Activated T-helper 1 cell treated with anti-CD3 and anti-CD28 coated beads, Interleukin-12 subunit alpha, Interleukin-12 subunit beta, Interleukin-2, Interleukin-4 antibody, amounts not matched to agents 30 ng/mL and 10 ng/mL and 1 ng/mL, durations not matched to agents 14 hours and 24 hours and 36 hours (primary cell): ENCODE data around the gene RPL13. TPM values are rescaled to one million over a fixed set of nuclear protein-coding genes. Genes with fewer than 3 reads are reported as not detected.

Experiments
- DNase-seq: peaks from one replicate; pipeline ENCODE4 v3.0.0; 2021; ENCODE audit warnings: low spot score
- H3K27ac Mint-ChIP-seq: one replicate; pipeline ENCODE4 v1.8.0; 2021; ENCODE audit warnings: mild to moderate bottlenecking, mixed read lengths
- H3K27me3 Mint-ChIP-seq: one replicate; pipeline ENCODE4 v1.8.0; 2022; ENCODE audit warnings: mild to moderate bottlenecking, moderate library complexity, mixed read lengths; ENCODE audit not compliant: insufficient read depth
- H3K36me3 Mint-ChIP-seq: one replicate; pipeline ENCODE4 v1.8.0; 2021; ENCODE audit warnings: low read depth, mixed read lengths
- H3K4me1 Mint-ChIP-seq: one replicate; pipeline ENCODE4 v1.8.0; 2021; ENCODE audit warnings: low read depth, mixed read lengths
- H3K4me3 Mint-ChIP-seq: one replicate; pipeline ENCODE4 v1.8.0; 2021; ENCODE audit warnings: mild to moderate bottlenecking, moderate library complexity, mixed read lengths
- H3K9me3 Mint-ChIP-seq: one replicate; pipeline ENCODE4 v1.8.0; 2021; ENCODE audit warnings: mixed read lengths
- intact Hi-C: fragments of 100-400 bp; cut with micrococcal nuclease; formaldehyde crosslinking; loops from one replicate; pipeline ENCODE4 v1.15.1; 2024
- total RNA-seq: library from RNA; stranded (reverse); gene quantifications from 2 replicates; pipeline ENCODE4 v1.2.3, GENCODE V29; 2022

RPL13 gene
- total RNA-seq, 1 donor from 2014 or later: 2,133 TPM

DNA sequence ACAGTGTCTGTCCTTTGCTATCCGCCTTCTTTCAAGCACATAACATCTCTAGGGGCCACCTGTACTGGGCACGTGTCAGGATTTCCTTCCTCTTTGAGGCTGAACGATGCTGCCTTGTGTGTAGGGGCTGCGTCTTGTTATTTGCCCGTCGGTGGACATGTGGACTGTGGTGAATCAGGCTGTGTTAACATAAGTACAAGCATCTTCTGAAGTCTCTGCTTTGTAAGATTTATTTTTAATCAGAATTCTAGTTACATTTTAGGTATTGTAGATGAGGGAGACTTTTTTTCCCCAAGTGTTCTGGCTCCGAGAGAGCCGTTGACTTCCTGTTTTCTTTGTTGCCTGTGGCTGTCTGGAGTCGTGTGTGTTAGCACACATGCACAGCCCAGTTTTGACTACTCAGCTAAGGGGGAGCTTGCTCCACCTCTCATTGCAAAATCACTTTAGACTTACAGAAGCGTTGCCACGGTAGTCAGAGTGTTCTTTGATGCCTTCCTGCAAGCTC lies 26.2 kb upstream of the RPL13 start:
- H3K27me3 Mint-ChIP-seq: no peaks in the 10 kb centered on the region
- H3K4me1 Mint-ChIP-seq: peaks cover 20% of the 10 kb centered on the region
- H3K27ac Mint-ChIP-seq: peak overlapping the region; percentile 77
- DNase-seq: peak; percentile 25
- intact Hi-C loops: no loop called here
- no peaks in the 10 kb centered on the region for H3K9me3 Mint-ChIP-seq
- H3K36me3 Mint-ChIP-seq: peaks cover 35% of the 10 kb centered on the region
- H3K4me3 Mint-ChIP-seq: no peak overlapping the region

DNA sequence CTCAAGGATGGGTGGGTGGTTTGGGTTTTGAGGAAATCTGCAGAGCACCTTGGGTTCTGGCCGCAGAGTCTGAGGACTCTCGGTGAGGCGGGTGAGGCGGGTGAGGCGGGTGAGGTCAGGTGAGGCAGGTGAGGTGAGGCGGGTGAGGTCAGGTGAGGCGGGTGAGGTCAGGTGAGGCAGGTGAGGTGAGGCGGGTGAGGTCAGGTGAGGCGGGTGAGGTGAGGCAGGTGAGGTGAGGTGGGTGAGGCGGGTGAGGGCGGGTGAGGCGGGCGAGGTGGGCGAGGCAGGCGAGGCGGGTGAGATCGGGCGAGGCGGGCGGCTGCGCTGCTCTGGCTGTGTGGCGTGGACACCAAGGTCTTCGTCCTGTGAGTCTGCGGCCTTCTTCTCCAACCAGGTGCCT lies 24.1 kb upstream of the RPL13 start:
- Mint-ChIP-seq H3K36me3 (peaks cover 33% of the 10 kb centered on the region), H3K4me3 (no peak overlapping the region), H3K9me3 (no peaks in the 10 kb centered on the region), H3K27ac (no peak overlapping the region), H3K27me3 (no peaks in the 10 kb centered on the region), H3K4me1 (peaks cover 20% of the 10 kb centered on the region)
- intact Hi-C loops: no loop called here
- DNase-seq: no peak

DNA sequence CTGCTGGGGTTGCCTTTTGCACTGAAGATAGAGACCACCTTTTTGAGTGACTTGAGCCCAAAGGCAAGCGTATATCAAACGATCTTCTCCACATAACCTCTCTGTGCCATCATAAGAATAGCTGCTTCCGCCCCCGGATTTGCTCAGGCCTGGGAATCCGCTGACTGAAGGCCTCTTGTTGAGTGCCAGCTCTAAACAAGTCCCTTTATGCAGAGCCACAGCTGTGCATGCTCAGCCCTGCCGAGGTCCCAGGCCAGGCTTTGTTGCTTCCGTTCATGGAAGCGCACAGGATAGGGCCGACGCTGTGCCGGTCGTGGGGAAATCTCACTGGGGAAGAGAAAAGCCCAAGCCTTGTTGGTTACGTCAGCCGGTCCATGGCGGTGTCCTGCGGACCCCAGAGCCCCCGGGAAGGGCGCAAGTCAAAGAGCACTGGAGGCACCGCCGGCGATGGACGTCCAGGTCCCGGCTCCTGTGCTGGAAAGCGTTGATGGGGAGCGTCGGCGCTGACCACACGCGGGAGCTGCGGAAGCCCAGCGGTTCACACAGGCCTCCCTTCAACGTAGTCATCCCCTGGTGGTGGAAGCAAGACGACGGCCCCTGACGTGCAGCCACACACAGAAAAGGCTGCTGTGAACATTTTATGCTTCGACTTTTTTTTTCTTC lies 23.5 kb upstream of the RPL13 start:
- Mint-ChIP-seq H3K4me3 (no peak overlapping the region), H3K27ac (no peak overlapping the region), H3K27me3 (no peaks in the 10 kb centered on the region), H3K36me3 (peaks cover 29% of the 10 kb centered on the region), H3K9me3 (no peaks in the 10 kb centered on the region), H3K4me1 (peaks cover 20% of the 10 kb centered on the region)
- intact Hi-C loops: no loop called here
- no peak for DNase-seq

DNA sequence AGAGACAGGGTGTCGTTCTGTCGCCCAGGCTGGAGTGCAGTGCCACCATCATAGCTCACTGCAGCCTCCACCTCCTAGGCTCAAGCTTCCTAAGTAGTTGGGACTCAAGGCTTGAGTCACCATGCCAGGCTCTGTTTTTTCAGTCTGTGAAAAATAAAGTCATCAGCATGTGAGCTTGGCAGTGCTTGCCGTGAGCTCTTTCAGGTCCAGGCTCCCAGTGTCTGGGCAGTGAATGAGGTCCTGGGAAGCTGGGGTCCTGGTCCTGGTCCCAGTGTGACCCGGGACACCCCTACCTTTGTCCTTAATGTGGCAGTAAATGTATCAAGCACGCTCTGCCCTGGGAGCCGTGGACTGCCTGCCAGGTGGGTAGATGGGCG lies 22.9 kb upstream of the RPL13 start:
- intact Hi-C loops: no loop called here

DNA sequence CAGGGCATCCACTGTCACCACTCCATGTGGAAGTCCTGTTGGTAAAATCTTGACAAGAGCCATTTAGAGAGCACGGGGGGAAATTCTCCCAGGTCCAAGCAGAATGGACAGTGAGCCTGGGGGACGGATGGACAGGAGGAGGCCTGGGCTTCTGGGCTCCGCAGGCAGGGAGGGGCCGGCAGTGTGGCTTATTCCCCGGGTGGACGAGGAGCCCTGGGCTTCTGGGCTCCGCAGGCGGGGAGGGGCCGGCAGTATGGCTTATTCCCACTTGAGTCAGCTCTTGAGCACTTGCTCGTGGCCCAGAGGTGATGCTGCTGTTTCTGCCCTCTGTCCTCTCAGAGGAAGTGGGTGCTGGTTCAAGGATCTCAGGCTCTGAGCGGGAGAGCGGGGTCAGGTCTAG lies 22.2 kb upstream of the RPL13 start:
- Mint-ChIP-seq H3K36me3 (peaks cover 24% of the 10 kb centered on the region), H3K27ac (no peak overlapping the region), H3K9me3 (no peaks in the 10 kb centered on the region), H3K27me3 (no peaks in the 10 kb centered on the region), H3K4me3 (no peak overlapping the region), H3K4me1 (peaks cover 20% of the 10 kb centered on the region)
- no peak for DNase-seq
- intact Hi-C loops: no loop called here

More for the DNA sequence above, 22.9 kb upstream of the RPL13 start:
- H3K4me1 Mint-ChIP-seq: peaks cover 20% of the 10 kb centered on the region
- H3K36me3 Mint-ChIP-seq: peaks cover 28% of the 10 kb centered on the region
- no peak for DNase-seq
- no peaks in the 10 kb centered on the region for H3K9me3 Mint-ChIP-seq
- H3K27ac Mint-ChIP-seq: no peak overlapping the region
- H3K27me3 Mint-ChIP-seq: no peaks in the 10 kb centered on the region
- H3K4me3 Mint-ChIP-seq: no peak overlapping the region

DNA sequence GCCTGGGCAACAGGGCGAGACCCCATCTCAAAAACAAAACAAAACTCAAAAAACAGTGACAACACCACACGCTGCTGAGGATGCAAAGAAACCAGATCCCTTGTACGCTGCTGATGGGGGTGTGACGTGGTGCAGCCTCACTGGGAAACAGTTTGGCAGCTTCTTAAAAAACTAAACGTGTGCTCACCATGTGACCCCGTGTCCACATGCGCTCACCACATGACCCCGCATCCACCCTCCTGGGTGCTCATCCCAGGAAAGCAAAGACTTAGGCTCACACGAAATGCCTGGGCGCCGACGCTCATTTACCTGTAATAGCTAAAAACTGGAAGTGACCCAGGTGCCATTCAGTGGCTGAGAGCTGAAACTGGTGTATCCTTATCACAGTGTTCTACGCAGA lies 19.9 kb upstream of the RPL13 start:
- H3K27ac Mint-ChIP-seq: no peak overlapping the region
- peaks cover 10% of the 10 kb centered on the region for H3K36me3 Mint-ChIP-seq
- no peaks in the 10 kb centered on the region for H3K27me3 Mint-ChIP-seq
- no peaks in the 10 kb centered on the region for H3K4me1 Mint-ChIP-seq
- no peaks in the 10 kb centered on the region for H3K9me3 Mint-ChIP-seq
- DNase-seq: no peak
- intact Hi-C loops: no loop called here
- no peak overlapping the region for H3K4me3 Mint-ChIP-seq

DNA sequence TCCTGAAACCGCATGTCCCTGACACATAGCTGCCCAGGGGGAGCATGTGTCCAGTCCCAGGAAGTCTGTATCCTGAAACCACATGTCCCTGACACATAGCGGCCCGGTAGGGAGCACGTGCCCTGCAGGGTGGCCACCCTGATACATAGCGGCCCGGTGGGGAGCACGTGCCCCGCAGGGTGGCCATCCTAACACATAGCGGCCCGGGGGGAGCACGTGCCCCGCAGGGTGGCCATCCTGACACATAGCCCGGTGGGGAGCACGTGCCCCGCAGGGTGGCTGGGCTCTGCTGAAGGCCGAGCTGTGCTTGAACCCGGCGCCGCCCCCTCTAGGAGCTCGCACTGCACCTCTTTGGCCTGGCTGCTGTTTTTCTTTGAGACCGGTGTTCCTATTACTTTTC lies 18.7 kb upstream of the RPL13 start:
- no peaks in the 10 kb centered on the region for H3K4me1 Mint-ChIP-seq
- intact Hi-C loops: no loop called here
- no peak for DNase-seq
- no peak overlapping the region for H3K27ac Mint-ChIP-seq
- H3K9me3 Mint-ChIP-seq: no peaks in the 10 kb centered on the region
- H3K36me3 Mint-ChIP-seq: peaks cover 9% of the 10 kb centered on the region
- H3K27me3 Mint-ChIP-seq: no peaks in the 10 kb centered on the region
- no peak overlapping the region for H3K4me3 Mint-ChIP-seq

DNA sequence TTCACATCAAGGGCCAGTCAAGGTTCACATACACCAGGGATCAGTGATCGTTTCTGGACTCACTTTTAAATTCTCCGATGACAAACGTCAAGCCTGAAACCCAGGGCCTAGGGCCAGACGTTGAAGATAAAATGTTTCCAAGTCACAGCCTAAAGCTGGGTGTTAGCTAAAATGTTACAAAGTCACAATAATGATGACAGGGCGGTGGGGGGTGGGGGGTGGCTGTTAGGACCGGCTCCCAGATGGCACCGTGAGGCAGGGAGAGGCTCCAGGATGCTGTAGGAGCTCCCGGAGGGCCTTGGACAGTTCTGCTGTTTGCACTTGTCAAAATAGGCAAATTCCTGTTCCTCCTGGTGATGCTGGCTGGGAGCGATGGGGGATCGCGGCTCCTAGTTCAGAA lies 16.4 kb upstream of the RPL13 start:
- H3K9me3 Mint-ChIP-seq: no peaks in the 10 kb centered on the region
- peaks cover 14% of the 10 kb centered on the region for H3K36me3 Mint-ChIP-seq
- DNase-seq: no peak
- no peak overlapping the region for H3K4me3 Mint-ChIP-seq
- H3K27ac Mint-ChIP-seq: no peak overlapping the region
- peaks cover 6% of the 10 kb centered on the region for H3K4me1 Mint-ChIP-seq
- no peaks in the 10 kb centered on the region for H3K27me3 Mint-ChIP-seq
- intact Hi-C loops: no loop called here

DNA sequence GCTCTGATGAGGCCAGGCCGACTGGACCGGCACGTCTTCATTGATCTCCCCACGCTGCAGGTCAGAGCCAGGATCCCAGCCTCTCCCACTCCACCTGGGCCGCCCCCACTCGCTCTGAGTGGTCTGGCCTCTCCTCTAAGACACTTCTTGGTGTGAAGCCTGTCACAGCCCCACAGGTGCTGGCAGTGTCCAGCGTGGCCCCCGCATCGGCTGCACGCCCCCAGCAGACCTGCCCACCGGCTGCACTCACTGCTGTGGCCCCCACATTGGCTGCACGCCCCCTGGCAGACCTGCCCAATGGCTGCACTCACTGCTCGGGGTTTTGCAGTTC lies 15.8 kb upstream of the RPL13 start:
- intact Hi-C loops: no loop called here
- H3K4me3 Mint-ChIP-seq: no peak overlapping the region
- no peak overlapping the region for H3K27ac Mint-ChIP-seq
- no peaks in the 10 kb centered on the region for H3K9me3 Mint-ChIP-seq
- DNase-seq: no peak
- H3K4me1 Mint-ChIP-seq: peaks cover 11% of the 10 kb centered on the region
- peaks cover 19% of the 10 kb centered on the region for H3K36me3 Mint-ChIP-seq
- no peaks in the 10 kb centered on the region for H3K27me3 Mint-ChIP-seq

DNA sequence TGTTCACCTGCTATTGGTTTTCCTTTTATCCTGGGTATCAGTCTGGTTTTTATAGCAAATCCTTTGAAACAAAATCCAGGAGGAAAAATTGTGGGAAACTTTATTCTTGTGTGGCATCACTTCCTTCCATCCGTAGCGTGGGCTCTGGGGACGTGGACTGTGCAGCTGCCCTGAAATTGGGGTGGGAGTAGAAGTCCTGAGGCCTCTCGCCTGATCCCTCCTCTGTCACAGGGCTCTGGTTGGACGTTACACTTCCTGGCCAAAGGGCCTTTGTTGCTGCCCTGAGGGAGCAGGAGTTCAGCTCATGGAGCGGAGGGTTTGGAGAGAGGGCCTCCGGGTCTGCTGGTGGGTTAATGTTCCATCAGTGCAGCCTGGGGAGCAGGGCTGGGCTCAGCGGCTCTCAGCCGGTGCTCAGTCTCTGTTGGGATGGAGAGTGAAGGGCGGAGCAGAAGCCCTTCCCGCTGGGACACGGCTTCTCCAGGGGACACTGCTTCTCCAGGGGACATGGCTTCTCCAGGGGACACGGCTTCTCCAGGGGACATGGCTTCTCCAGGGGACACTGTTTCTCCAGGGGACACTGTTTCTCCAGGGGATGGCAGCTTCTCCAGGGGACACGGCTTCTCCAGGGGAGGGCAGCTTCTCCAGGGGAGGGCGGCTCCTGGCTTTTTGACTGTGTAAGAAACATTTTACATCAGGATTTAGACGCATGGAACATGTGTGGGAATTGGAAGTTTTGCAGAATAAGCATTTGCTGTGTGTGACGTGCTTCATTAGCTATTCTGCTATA lies 15.2 kb upstream of the RPL13 start:
- H3K4me3 Mint-ChIP-seq: no peak overlapping the region
- H3K36me3 Mint-ChIP-seq: peaks cover 19% of the 10 kb centered on the region
- intact Hi-C loops: no loop called here
- no peaks in the 10 kb centered on the region for H3K27me3 Mint-ChIP-seq
- no peak for DNase-seq
- H3K27ac Mint-ChIP-seq: no peak overlapping the region
- peaks cover 11% of the 10 kb centered on the region for H3K4me1 Mint-ChIP-seq
- no peaks in the 10 kb centered on the region for H3K9me3 Mint-ChIP-seq

DNA sequence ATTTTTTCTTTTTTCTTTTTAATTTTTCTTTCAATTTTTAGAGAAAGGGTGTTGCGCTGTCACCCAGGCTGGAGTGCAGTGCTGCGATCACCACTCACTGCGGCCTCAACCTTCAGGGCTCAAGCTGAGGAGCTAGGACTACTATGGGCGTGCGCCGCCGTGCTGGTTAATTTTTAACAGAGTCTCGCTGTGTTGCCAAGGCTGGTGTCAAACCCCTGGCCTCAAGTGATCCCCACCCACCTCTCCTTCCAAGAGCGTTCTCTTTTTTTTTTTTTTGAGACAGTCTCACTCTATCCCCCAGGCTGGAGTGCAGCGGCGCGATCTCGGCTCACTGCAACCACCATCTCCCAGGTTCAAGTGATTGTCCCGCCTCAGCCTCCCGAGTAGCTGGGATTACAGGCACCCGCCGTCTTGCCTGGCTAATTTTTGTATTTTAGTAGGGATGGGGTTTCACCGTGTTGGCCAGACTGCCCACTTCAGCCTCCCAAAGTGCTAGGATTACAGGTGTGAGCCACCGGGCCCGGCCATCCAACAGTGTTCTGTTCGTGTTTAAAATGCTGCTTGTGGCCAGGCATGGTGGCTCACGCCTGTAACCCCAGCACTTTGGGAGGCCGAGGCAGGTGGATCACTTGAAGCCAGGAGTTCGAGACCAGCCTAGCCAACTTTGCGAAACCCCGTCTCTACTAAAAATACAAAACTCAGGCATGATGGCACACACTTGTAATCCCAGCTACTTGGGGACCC lies 14.5 kb upstream of the RPL13 start:
- Mint-ChIP-seq H3K4me3 (no peak overlapping the region), H3K9me3 (no peaks in the 10 kb centered on the region), H3K4me1 (peaks cover 11% of the 10 kb centered on the region), H3K27ac (no peak overlapping the region), H3K27me3 (no peaks in the 10 kb centered on the region), H3K36me3 (peaks cover 23% of the 10 kb centered on the region)
- intact Hi-C loops: no loop called here
- no peak for DNase-seq

DNA sequence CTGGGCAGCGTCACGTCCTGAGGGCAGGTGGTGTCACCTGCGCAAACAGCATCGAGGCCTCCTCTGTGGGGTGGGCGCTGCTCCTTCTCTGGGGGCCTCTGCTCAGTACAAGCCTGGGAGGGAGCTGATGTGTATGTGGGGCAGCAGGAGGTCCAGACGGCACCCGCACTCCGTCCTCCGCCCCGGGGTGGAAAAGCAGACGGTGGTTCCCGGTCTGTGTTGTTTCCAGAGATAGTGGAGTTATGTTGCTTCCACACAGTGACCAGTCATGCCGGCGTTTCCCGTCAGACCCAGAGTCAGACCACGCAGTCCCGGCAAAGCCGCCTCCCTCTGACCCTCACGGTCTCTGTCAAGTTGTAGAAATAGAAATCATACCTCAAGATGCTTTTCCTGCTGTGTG lies 13.7 kb upstream of the RPL13 start:
- intact Hi-C loops: no loop called here
- no peak overlapping the region for H3K27ac Mint-ChIP-seq
- no peak for DNase-seq
- H3K36me3 Mint-ChIP-seq: peaks cover 21% of the 10 kb centered on the region
- H3K4me1 Mint-ChIP-seq: peaks cover 11% of the 10 kb centered on the region
- H3K4me3 Mint-ChIP-seq: no peak overlapping the region
- H3K9me3 Mint-ChIP-seq: no peaks in the 10 kb centered on the region
- H3K27me3 Mint-ChIP-seq: no peaks in the 10 kb centered on the region

DNA sequence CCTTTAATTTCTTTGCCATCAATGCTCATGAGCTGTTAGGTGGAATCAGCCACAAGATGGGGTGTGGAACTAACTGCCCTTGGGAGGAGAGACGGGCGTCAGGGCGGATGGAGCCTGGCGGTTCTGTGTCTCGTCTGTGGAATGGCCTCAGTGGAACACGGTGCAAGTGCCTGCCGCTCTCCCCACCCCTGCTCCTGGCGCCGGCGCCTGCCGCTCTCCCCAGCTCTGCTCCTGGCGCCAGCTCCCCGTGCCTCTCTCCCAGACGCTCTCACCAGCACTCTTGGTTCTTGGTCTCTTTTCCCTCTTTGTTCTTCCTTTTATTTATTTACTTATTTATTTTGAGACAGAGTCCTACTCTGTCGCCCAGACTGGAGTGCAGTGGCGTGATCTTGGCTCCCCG lies 13.2 kb upstream of the RPL13 start:
- no peak for DNase-seq
- Mint-ChIP-seq H3K4me1 (peaks cover 11% of the 10 kb centered on the region), H3K27me3 (no peaks in the 10 kb centered on the region), H3K9me3 (no peaks in the 10 kb centered on the region), H3K36me3 (peaks cover 21% of the 10 kb centered on the region), H3K27ac (no peak overlapping the region), H3K4me3 (no peak overlapping the region)
- intact Hi-C loops: no loop called here
